Uterus (tissue), 4 donors: Measurements from ENCODE around the gene ERFL. TPM values are rescaled to one million over a fixed set of nuclear protein-coding genes. Genes with fewer than 3 reads are reported as not detected.

Experiments used
- DNase-seq, 2 donors: peaks; one replicate each; pipeline ENCODE4 v3.0.0-alpha.2; 2019 to 2020
- H3K27ac ChIP-seq, 2 donors: fragments of 200-600 bp; sonication (generic); 1 replicate in 1 of 2; 2 replicates in 1 of 2; pipeline ENCODE4 v1.5.1; 2016 to 2018
- H3K27me3 ChIP-seq, 2 donors: fragments of 200-600 bp; sonication (generic); one replicate each; pipeline ENCODE4 v1.5.1; 2018 to 2019; ENCODE audit warnings: control low read depth in 1 of 2
- H3K36me3 ChIP-seq, 2 donors: fragments of 200-600 bp; sonication (generic); one replicate each; pipeline ENCODE4 v1.5.1; 2019; ENCODE audit warnings: control low read depth in 1 of 2
- H3K4me1 ChIP-seq, 2 donors: fragments of 200-600 bp; sonication (generic); one replicate each; pipeline ENCODE4 v1.5.1; 2018 to 2019; ENCODE audit warnings: control low read depth in 1 of 2
- H3K4me3 ChIP-seq, 2 donors: fragments of 200-600 bp; sonication (generic); 1 replicate in 1 of 2; 2 replicates in 1 of 2; pipeline ENCODE4 v1.5.1; 2018 to 2019; ENCODE audit warnings: mild to moderate bottlenecking in 1 of 2
- H3K9me3 ChIP-seq, 2 donors: fragments of 200-600 bp; sonication (generic); one replicate each; pipeline ENCODE4 v1.5.1; 2019; ENCODE audit warnings: control low read depth in 1 of 2
- POLR2A ChIP-seq, 2 donors: fragments of 450-650 bp; IDR thresholded peaks; one replicate each; pipeline ENCODE4 v1.6.1; 2016; ENCODE audit warnings: antibody characterized with exemption in 2 of 2, mild to moderate bottlenecking in 1 of 2, moderate library complexity in 1 of 2
- intact Hi-C: fragments of 100-400 bp; cut with DNase I; formaldehyde crosslinking; loops from one replicate; pipeline ENCODE4 v1.15.1; 2023; ENCODE audit warnings: low total_unique reads
- total RNA-seq, 4 donors: library from RNA; depleted of rRNA in 3 of 4; stranded (reverse); fragments of >200 nt in 3 of 4; gene quantifications; one replicate each; pipeline versions ENCODE4 v1.1.0 to v1.2.4, GENCODE V29; 2014 to 2023
- TF ChIP-seq, protein P1 (sequence below), 4 experiments: fragments of 200-600 bp in 2 of 4; fragments of 450-650 bp in 2 of 4; sonication (generic) in 2 of 4; IDR thresholded peaks; one replicate each; pipeline ENCODE4 v1.5.1; 2016 to 2019; ENCODE audit warnings: antibody characterized with exemption in 4 of 4, mild to moderate bottlenecking in 2 of 4, moderate library complexity in 1 of 4
- donor health status: DM: yes; HTN: yes; CAD: no.

The ERFL gene
- total RNA-seq, 4 donors from 2014 or later: 1.7 TPM; not detected in 3

DNA sequence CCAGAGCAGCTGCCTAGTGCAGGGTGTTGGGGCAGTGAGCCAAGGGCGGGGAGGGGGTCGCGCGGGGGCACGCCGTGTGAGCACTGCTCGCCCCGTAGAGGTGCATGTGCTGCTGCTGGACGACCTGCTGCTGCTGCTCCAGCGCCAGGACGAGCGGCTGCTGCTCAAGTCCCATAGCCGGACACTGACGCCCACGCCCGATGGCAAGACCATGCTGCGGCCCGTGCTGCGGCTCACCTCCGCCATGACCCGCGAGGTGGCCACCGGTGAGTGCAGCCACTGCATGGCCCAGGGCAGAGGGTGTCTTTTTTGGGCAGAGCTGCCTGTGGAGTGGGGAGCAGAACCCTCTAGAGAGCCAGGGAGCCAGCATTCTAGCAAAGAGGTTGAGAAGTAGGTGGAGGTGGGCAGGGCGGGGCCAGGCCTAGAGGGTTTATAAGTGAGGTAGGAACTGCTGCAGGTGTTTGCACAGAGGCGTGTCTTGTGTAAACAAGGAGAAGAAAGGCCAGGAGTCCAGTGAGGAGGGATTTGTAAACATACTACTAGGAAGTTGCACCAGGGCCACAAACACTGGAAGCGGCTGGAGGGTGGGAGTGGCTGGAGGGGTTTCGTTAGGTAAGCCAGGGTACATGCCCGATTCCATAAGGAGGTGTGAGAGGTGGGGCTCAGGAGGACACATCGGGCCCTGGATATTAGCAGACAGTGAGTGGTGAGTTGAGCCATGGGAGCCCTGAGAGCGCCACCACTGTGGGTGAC lies 24.0 kb downstream of the ERFL start:
- no peak for DNase-seq
- Histone ChIP-seq H3K27ac (no peak overlapping the region), H3K4me1 (no peaks in the 10 kb centered on the region), H3K27me3 (no peaks in the 10 kb centered on the region), H3K36me3 (no peaks in the 10 kb centered on the region), H3K9me3 (no peaks in the 10 kb centered on the region), H3K4me3 (no peak overlapping the region)
- intact Hi-C loops: no loop called here
- TF ChIP-seq, protein P1, sequence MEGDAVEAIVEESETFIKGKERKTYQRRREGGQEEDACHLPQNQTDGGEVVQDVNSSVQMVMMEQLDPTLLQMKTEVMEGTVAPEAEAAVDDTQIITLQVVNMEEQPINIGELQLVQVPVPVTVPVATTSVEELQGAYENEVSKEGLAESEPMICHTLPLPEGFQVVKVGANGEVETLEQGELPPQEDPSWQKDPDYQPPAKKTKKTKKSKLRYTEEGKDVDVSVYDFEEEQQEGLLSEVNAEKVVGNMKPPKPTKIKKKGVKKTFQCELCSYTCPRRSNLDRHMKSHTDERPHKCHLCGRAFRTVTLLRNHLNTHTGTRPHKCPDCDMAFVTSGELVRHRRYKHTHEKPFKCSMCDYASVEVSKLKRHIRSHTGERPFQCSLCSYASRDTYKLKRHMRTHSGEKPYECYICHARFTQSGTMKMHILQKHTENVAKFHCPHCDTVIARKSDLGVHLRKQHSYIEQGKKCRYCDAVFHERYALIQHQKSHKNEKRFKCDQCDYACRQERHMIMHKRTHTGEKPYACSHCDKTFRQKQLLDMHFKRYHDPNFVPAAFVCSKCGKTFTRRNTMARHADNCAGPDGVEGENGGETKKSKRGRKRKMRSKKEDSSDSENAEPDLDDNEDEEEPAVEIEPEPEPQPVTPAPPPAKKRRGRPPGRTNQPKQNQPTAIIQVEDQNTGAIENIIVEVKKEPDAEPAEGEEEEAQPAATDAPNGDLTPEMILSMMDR (IDR thresholded peaks at IDR 0.05): no peak
- no peak for TF ChIP-seq POLR2A (IDR thresholded peaks at IDR 0.05)

DNA sequence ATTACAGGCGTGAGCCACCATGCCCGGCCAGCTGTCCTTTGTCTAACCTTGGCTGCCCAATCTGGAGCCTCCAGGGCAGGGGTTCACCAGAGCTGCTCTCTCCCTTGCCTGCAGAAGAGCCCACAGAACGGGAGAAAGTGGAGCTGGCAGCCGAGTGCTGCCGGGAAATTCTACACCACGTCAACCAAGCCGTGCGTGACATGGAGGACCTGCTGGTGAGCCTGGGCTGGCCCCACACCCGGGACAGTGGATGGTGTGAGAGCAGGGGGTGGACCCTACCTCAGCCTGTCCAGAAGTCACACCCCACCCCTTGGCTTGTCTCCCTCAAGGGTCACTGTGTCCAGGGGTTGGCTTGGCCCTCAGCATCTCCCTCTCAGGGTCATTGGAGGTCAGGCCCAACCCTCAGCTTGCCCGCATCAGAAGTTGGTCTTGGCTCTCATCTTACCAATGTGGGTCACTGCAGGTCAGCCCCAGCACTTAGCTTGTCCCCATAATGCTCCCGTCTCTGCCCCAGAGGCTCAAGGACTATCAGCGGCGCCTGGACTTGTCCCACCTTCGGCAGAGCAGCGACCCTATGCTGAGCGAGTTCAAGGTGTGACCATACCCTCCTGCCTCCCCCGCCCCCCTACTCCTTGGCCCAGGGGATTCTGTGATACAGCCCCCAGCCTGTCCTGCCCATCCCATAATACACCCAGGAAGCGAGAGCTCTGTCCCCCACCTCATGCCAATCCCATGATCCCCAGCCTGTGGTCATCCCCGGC lies 24.9 kb downstream of the ERFL start:
- Histone ChIP-seq H3K4me3 (no peak overlapping the region), H3K9me3 (no peaks in the 10 kb centered on the region), H3K27me3 (no peaks in the 10 kb centered on the region), H3K4me1 (no peaks in the 10 kb centered on the region), H3K27ac (no peak overlapping the region), H3K36me3 (no peaks in the 10 kb centered on the region)
- intact Hi-C loops: no loop called here
- DNase-seq: no peak
- TF ChIP-seq, protein P1 (IDR thresholded peaks at IDR 0.05): no peak
- no peak for TF ChIP-seq POLR2A (IDR thresholded peaks at IDR 0.05)

DNA sequence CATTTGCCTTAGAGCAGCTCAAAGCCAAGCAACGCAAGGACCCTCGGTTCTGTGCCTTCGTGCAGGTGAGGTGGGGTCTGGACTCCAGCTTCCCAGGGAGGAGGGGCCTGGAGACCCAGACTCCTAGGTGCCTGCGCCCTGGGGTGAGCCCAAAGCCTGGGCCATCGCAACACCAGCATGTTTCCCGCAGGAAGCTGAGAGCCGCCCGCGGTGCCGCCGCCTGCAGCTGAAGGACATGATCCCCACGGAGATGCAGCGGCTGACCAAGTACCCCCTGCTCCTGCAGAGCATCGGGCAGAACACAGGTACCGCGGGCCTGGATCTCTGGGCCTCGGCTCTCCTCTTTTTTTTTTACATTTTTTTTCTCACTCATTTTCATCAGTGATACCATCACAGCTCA lies 25.7 kb downstream of the ERFL start:
- Histone ChIP-seq H3K27ac (no peak overlapping the region), H3K4me3 (no peak overlapping the region), H3K4me1 (no peaks in the 10 kb centered on the region), H3K36me3 (no peaks in the 10 kb centered on the region), H3K9me3 (no peaks in the 10 kb centered on the region), H3K27me3 (no peaks in the 10 kb centered on the region)
- TF ChIP-seq POLR2A (IDR thresholded peaks at IDR 0.05): no peak
- TF ChIP-seq, protein P1 (IDR thresholded peaks at IDR 0.05): no peak
- intact Hi-C loops: no loop called here
- DNase-seq: no peak

DNA sequence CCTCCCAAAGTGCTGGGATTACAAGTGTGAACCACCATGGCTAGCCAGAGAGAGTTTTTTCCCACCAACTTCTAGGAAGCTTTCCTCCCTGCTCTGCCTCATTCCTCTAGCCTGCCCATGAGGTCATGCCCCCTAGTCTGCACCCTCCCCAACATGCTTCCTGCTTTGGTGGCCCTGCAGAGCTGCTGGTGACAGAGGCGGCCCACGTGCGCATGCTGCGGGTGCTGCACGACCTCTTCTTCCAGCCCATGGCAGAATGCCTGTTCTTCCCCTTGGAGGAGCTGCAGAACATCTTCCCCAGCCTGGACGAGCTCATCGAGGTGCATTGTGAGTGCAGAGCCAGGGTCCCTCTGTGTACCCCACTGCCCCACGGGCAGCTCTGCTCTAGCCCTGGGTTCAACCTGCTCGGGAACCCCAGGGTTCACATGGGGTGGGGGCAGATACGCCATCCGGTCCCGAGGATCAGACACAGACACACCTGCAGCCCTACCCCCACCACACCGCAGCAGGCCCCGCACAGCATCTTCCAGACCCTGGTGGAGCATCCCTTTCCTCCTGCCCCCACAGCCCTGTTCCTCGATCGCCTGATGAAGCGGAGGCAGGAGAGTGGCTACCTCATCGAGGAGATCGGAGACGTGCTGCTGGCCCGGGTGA lies 26.4 kb downstream of the ERFL start:
- TF ChIP-seq, protein P1 (IDR thresholded peaks at IDR 0.05): no peak
- TF ChIP-seq POLR2A (IDR thresholded peaks at IDR 0.05): no peak
- Histone ChIP-seq H3K4me1 (no peaks in the 10 kb centered on the region), H3K4me3 (no peak overlapping the region), H3K27ac (no peak overlapping the region), H3K9me3 (no peaks in the 10 kb centered on the region), H3K36me3 (no peaks in the 10 kb centered on the region), H3K27me3 (no peaks in the 10 kb centered on the region)
- intact Hi-C loops: no loop called here
- no peak for DNase-seq

DNA sequence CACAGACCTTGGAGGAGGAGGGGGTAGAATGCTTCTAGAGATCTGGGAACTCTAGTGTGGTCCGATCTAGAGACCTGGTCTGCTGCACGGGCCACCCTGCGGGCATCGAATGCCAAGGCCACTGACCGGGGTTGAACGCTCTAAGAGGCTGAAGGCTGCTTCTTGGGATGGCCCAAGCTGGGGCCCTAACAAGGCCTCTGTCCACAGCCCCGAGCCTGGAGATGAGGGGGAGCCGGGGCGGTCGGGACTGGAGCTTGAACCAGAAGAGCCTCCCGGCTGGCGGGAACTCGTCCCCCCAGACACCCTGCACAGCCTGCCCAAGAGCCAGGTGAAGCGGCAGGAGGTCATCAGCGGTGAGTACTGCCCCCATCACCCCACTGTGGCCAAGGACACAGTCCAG lies 30.0 kb downstream of the ERFL start:
- no peak overlapping the region for H3K27ac ChIP-seq
- H3K27me3 ChIP-seq: no peaks in the 10 kb centered on the region
- no peak for DNase-seq
- no peaks in the 10 kb centered on the region for H3K4me1 ChIP-seq
- H3K4me3 ChIP-seq: no peak overlapping the region
- no peaks in the 10 kb centered on the region for H3K9me3 ChIP-seq
- intact Hi-C loops: no loop called here
- TF ChIP-seq, protein P1 (IDR thresholded peaks at IDR 0.05): no peak
- TF ChIP-seq POLR2A (IDR thresholded peaks at IDR 0.05): no peak
- H3K36me3 ChIP-seq: no peaks in the 10 kb centered on the region
